PC-3 (cell line): Measurements from ENCODE around the gene LMLN. TPM values are rescaled to one million over a fixed set of nuclear protein-coding genes. Genes with fewer than 3 reads are reported as not detected.

Source experiments
- ATAC-seq: fragments of 200-7000 bp; cut with Tn5 transposase; 2 replicates; pipeline ENCODE4 v1.9.1; 2020; ENCODE audit warnings: mild to moderate bottlenecking, moderate library complexity
- BruUV-seq: library from RNA; stranded (reverse); fragments of 400-500 nt; replicated peaks from 2 replicates; lab custom pipeline; 2021; lab: Mats Ljungman, UMichigan
- CTCF ChIA-PET: fragments of 300-600 bp; sonication (Branson Sonifier 250); formaldehyde crosslinking; loops from one replicate; lab custom pipeline; 2022; ENCODE audit warnings: antibody characterized with exemption; lab: Charles Lee
- POLR2A ChIA-PET: fragments of 300-600 bp; sonication (Branson Sonifier 250); formaldehyde crosslinking; loops from one replicate; lab custom pipeline; 2022; ENCODE audit warnings: antibody characterized with exemption; ENCODE audit not compliant: unreplicated experiment; lab: Charles Lee
- DNase-seq: peaks from one replicate; pipeline ENCODE4 v3.0.0-alpha.2; 2015
- H2AFZ ChIP-seq: fragments of 300-600 bp; sonication (generic); 2 replicates; pipeline ENCODE4 v1.6.0; 2016; ENCODE audit warnings: antibody characterized with exemption, low read length
- H3F3A ChIP-seq: fragments of 300-600 bp; sonication (generic); one replicate; pipeline ENCODE4 v1.6.0; 2017; ENCODE audit warnings: antibody characterized with exemption, low read length, control low read depth, mild to moderate bottlenecking; ENCODE audit not compliant: unreplicated experiment
- H3K27ac ChIP-seq: fragments of 300-600 bp; sonication (generic); 2 replicates; pipeline ENCODE4 v1.5.1; 2016; ENCODE audit warnings: mild to moderate bottlenecking, low read length
- H3K27me3 ChIP-seq: fragments of 300-600 bp; sonication (generic); 2 replicates; pipeline ENCODE4 v1.6.1; 2016; ENCODE audit warnings: low read length, mixed read lengths
- H3K36me3 ChIP-seq: fragments of 300-600 bp; sonication (generic); 2 replicates; pipeline ENCODE4 v1.6.1; 2016; ENCODE audit warnings: low read depth, mixed run types, low read length, mixed read lengths
- H3K4me1 ChIP-seq: fragments of 300-600 bp; sonication (generic); 2 replicates; pipeline ENCODE4 v1.5.1; 2016; ENCODE audit warnings: low read length; ENCODE audit not compliant: insufficient read depth
- H3K4me2 ChIP-seq: fragments of 300-600 bp; sonication (generic); 2 replicates; pipeline ENCODE4 v1.6.0; 2016; ENCODE audit warnings: low read length
- H3K4me3 ChIP-seq: fragments of 300-600 bp; sonication (generic); 2 replicates; pipeline ENCODE4 v1.5.1; 2016; ENCODE audit warnings: mild to moderate bottlenecking, low read length, mixed read lengths
- H3K79me2 ChIP-seq: fragments of 300-600 bp; sonication (generic); 2 replicates; pipeline ENCODE4 v1.6.1; 2017; ENCODE audit warnings: low read length, mixed read lengths
- H3K9ac ChIP-seq: fragments of 300-600 bp; sonication (generic); 2 replicates; pipeline ENCODE4 v1.6.0; 2016; ENCODE audit warnings: mild to moderate bottlenecking, low read length
- H3K9me2 ChIP-seq: fragments of 300-600 bp; sonication (generic); replicated peaks from 2 replicates; pipeline ENCODE4 v1.6.1; 2016; ENCODE audit warnings: mixed run types, low read length, mixed read lengths
- H3K9me3 ChIP-seq: fragments of 300-600 bp; sonication (generic); 2 replicates; pipeline ENCODE4 v1.6.1; 2016; ENCODE audit warnings: low read length, mixed read lengths
- H4K20me1 ChIP-seq: fragments of 300-600 bp; sonication (generic); 2 replicates; pipeline ENCODE4 v1.6.1; 2016; ENCODE audit warnings: low read length, mixed read lengths
- EZH2 ChIP-seq: fragments of 300-600 bp; sonication (generic); IDR thresholded peaks from one replicate; pipeline ENCODE4 v1.6.1; 2017; ENCODE audit warnings: antibody characterized with exemption, mild to moderate bottlenecking, low read length; ENCODE audit not compliant: unreplicated experiment
- EZH2phosphoT487 ChIP-seq: fragments of 300-600 bp; sonication (generic); IDR thresholded peaks from 2 replicates; pipeline ENCODE4 v1.6.1; 2018; ENCODE audit warnings: mild to moderate bottlenecking, antibody characterized with exemption, low read length, borderline replicate concordance
- intact Hi-C: fragments of 100-400 bp; cut with micrococcal nuclease; formaldehyde crosslinking; loops from 2 replicates; pipeline ENCODE4 v1.9.0; 2023
- total RNA-seq: library from RNA; depleted of rRNA; stranded (reverse); fragments of >200 nt; gene quantifications from 2 replicates; pipeline ENCODE4 v1.2.3, GENCODE V29; 2014
- TF ChIP-seq, protein P1 (sequence below): fragments of 300-600 bp; sonication (generic); conservative IDR thresholded peaks from 2 replicates; pipeline ENCODE4 v1.5.1; 2017; ENCODE audit warnings: antibody characterized with exemption, low read depth, mild to moderate bottlenecking, low read length

The LMLN gene
- total RNA-seq, 1 experiment from 2014 or later: 3.7 TPM

DNA sequence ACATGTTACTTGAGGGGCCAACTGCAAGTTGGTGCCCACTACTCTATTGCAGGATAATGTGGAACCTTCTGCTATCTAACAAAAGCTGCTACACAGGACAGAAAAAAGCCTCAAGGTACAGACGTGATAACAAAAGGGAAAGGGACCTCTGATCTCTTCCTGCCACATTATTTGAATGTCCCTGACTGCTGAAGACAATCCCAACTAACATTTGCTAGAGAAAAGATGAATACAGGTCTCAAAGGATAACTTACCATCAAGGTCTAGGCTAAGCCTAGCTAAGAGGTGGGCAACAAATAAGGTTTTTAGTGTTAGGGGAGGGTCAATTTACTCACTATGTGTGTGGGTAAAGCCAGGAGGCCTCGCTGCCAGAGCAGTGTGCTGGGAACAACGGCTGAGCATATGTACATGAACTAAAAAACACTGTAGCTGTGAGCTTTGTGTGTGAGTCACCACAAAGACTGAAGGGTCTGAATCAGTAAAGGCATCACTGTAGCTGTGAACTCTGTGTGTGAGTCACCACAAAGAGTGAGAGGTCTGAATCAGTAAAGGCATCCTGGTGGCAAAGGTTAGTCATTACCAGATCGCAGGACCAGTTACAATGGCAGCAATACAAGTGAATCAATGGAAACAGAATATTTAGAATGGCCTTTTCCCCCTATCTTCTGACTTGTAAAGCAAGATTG lies 111.7 kb downstream of the LMLN start:
- H3K4me1 ChIP-seq: peaks cover 4% of the 10 kb centered on the region; the same call in 1 of the 2 replicates
- H3K4me3 ChIP-seq: no peak overlapping the region
- H3K9me3 ChIP-seq: no peaks in the 10 kb centered on the region
- H3K27ac ChIP-seq: no peak overlapping the region
- no peak overlapping the region for H3K9ac ChIP-seq
- H3K9me2 ChIP-seq: no peaks in the 10 kb centered on the region
- peaks cover 51% of the 10 kb centered on the region for H3K27me3 ChIP-seq
- ChIA-PET CTCF (interaction anchor here (0.9 kb wide), 1 partner anchor 9 kb away, joined by 6 read pairs; no protein-coding TSS in a partner anchor), POLR2A (no interaction called here)
- TF ChIP-seq, protein P1, sequence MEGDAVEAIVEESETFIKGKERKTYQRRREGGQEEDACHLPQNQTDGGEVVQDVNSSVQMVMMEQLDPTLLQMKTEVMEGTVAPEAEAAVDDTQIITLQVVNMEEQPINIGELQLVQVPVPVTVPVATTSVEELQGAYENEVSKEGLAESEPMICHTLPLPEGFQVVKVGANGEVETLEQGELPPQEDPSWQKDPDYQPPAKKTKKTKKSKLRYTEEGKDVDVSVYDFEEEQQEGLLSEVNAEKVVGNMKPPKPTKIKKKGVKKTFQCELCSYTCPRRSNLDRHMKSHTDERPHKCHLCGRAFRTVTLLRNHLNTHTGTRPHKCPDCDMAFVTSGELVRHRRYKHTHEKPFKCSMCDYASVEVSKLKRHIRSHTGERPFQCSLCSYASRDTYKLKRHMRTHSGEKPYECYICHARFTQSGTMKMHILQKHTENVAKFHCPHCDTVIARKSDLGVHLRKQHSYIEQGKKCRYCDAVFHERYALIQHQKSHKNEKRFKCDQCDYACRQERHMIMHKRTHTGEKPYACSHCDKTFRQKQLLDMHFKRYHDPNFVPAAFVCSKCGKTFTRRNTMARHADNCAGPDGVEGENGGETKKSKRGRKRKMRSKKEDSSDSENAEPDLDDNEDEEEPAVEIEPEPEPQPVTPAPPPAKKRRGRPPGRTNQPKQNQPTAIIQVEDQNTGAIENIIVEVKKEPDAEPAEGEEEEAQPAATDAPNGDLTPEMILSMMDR: no peak; the same call in 1 of the 2 replicates
- TF ChIP-seq EZH2phosphoT487: no peak
- no peak for TF ChIP-seq EZH2
- ATAC-seq: peak; percentile 99
- H4K20me1 ChIP-seq: no peaks in the 10 kb centered on the region
- no TSS peak for BruUV-seq
- H3K79me2 ChIP-seq: no peaks in the 10 kb centered on the region
- DNase-seq: peak; percentile 84
- H3F3A ChIP-seq: no peaks in the 10 kb centered on the region
- H3K36me3 ChIP-seq: no peaks in the 10 kb centered on the region
- H3K4me2 ChIP-seq: no peak overlapping the region
- intact Hi-C loops: no loop called here
- no peak overlapping the region for H2AFZ ChIP-seq

DNA sequence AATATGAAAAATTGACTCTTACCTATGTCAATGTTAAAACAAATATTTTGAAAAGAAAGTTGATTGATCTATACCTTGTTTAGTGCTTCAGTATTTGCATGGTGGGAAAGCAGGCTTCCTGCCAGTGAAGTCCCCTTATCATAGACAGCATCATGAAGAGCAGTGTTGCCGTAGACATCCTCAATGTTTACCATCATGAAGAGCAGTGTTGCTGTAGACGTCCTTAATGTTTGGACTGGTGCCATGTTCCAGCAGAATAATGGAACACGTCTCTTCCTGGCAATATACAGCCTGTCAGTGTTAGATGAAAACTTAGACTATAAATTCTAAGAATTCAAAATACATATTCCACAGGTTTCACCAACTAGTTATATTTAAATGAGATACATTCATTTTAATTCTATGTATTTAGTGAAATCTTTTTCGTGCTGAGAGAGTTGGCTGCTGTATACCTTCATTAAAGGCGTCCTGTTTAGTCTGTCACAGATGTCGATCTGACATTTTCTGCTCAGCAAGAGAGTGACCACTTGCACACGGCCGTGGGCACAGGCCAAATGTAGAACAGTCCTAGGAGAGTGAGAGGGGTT lies 116.8 kb downstream of the LMLN start:
- H3K4me2 ChIP-seq: no peak overlapping the region
- POLR2A ChIA-PET: interaction anchor here (0.6 kb wide), 1 partner anchor 24 kb away, joined by 4 read pairs; no protein-coding TSS in a partner anchor
- no peak overlapping the region for H3K27ac ChIP-seq
- H4K20me1 ChIP-seq: no peaks in the 10 kb centered on the region; the same call in 1 of the 2 replicates
- no peaks in the 10 kb centered on the region for H3K36me3 ChIP-seq
- H3K27me3 ChIP-seq: peaks cover 80% of the 10 kb centered on the region
- BruUV-seq: no TSS peak
- DNase-seq (no peak), ATAC-seq (no peak)
- CTCF ChIA-PET: no interaction called here
- no peaks in the 10 kb centered on the region for H3K79me2 ChIP-seq
- no peaks in the 10 kb centered on the region for H3F3A ChIP-seq
- no peak overlapping the region for H2AFZ ChIP-seq
- peaks cover 13% of the 10 kb centered on the region; the same call in 1 of the 2 replicates for H3K4me1 ChIP-seq
- no peaks in the 10 kb centered on the region for H3K9me2 ChIP-seq
- H3K9me3 ChIP-seq: no peaks in the 10 kb centered on the region
- intact Hi-C loops: no loop called here
- no peak overlapping the region for H3K4me3 ChIP-seq
- no peak overlapping the region for H3K9ac ChIP-seq
- TF ChIP-seq EZH2 (no peak), EZH2phosphoT487 (no peak)
- TF ChIP-seq, protein P1: no peak
